ENCODE measurements around the gene ENTPD2. TPM values are rescaled to one million over a fixed set of nuclear protein-coding genes. Genes with fewer than 3 reads are reported as not detected.
A peak's percentile ranks its signal among the peaks of the same experiment; 100 is the strongest.

The ENTPD2 gene
- total RNA-seq, 1 experiment from 2014 or later: 4.0 TPM

- Histone ChIP-seq H2AFZ (ENCODE audit: low read length) (no peak overlapping the region), H2BK15ac (ENCODE audit: low read depth, low read length) (no peak overlapping the region), H3K4me2 (ENCODE audit: insufficient read depth, insufficient read length, low read length) (no peak overlapping the region), H3K56ac (ENCODE audit: insufficient read length, low read depth, low read length) (no peak overlapping the region), H4K5ac (ENCODE audit: insufficient read length, low read depth, low read length) (no peak overlapping the region), H3K79me1 (ENCODE audit: insufficient read depth, low read depth, low read length, poor library complexity, severe bottlenecking) (no peaks in the 10 kb centered on the region), H3K14ac (ENCODE audit: insufficient read depth, low read length) (no peak overlapping the region), H2BK20ac (ENCODE audit: low read depth, low read length, poor library complexity, severe bottlenecking) (no peak overlapping the region), H3K27me3 (ENCODE audit: insufficient read depth, low read length) (no peaks in the 10 kb centered on the region), H3T11ph (ENCODE audit: low read length) (no peak overlapping the region), H3K27ac (ENCODE audit: insufficient read length, low read depth, low read length) (no peak overlapping the region), H3K79me2 (ENCODE audit: insufficient read depth, low read length) (no peaks in the 10 kb centered on the region), H3K23me2 (ENCODE audit: insufficient read length, low read depth, low read length, poor library complexity, severe bottlenecking) (no peaks in the 10 kb centered on the region), H3K9ac (ENCODE audit: extremely low read depth, insufficient read length, low read length) (no peak overlapping the region), H4K8ac (replicated peaks; ENCODE audit: insufficient read length, low read depth, low read length) (no peak overlapping the region), H2AK5ac (ENCODE audit: insufficient read length, low read length) (no peak overlapping the region), H4K20me1 (ENCODE audit: control insufficient read depth, insufficient read depth, insufficient read length) (no peaks in the 10 kb centered on the region), H2BK5ac (ENCODE audit: insufficient read length, low read length) (no peak overlapping the region), H3K4ac (ENCODE audit: low read depth, low read length) (no peak overlapping the region), H3K18ac (ENCODE audit: insufficient read length, low read depth, low read length) (no peak overlapping the region), H3K4me1 (ENCODE audit: insufficient read depth, low read length) (no peaks in the 10 kb centered on the region), H4K91ac (ENCODE audit: insufficient read length, low read depth, low read length) (no peak overlapping the region), H2BK120ac (ENCODE audit: low read depth, low read length, poor library complexity, severe bottlenecking) (no peak overlapping the region), H3K23ac (ENCODE audit: insufficient read length, low read depth, low read length) (no peak overlapping the region), H3K9me3 (ENCODE audit: control insufficient read depth, low read depth, low read length) (no peaks in the 10 kb centered on the region), H2BK12ac (ENCODE audit: insufficient read length, low read depth, low read length) (no peak overlapping the region)
- WGBS (ENCODE audit: extremely low coverage, insufficient read length, low lambda C conversion rate): no CpG with 5 or more reads among the region's 24 CpGs
- Mint-ChIP-seq H3K4me3 (no peak overlapping the region), H3K9me3 (no peaks in the 10 kb centered on the region), H3K27ac (no peak overlapping the region), H3K27me3 (ENCODE audit: low read depth) (peaks cover 19% of the 10 kb centered on the region), H3K4me1 (no peaks in the 10 kb centered on the region; a peak in 1 of 4 replicates), H3K36me3 (ENCODE audit: insufficient read depth in 1 of 3, low read depth in 3 of 3) (peaks cover 0 to 12% (median 5%) of the 10 kb centered on the region in 3 experiments; a peak in 5 of 7 replicates)
- TF ChIP-seq CTCF (conservative IDR thresholded peaks at IDR 0.05): peak; percentile 93
- DNase-seq: peak; percentile 91
These were observed 19.0 kb downstream of the ENTPD2 start for GRCh38 chr9:137034709-137035506.

Measured in H9 (cell line).